Measurements from ENCODE around the gene GDAP1L1. TPM values are rescaled to one million over a fixed set of nuclear protein-coding genes. Genes with fewer than 3 reads are reported as not detected.

GDAP1L1 gene
- total and polyA plus RNA-seq, 2 of the 4 experiments (the other 2 are of a cell fraction) = not detected

GRCh38 chr20:44204156-44204831 lies 42.8 kb upstream of the GDAP1L1 start:
- no peak overlapping the region for H3K9ac ChIP-seq (ENCODE audit: low read depth, low read length)
- peak; percentile 99 for TF ChIP-seq NFE2L2 (IDR thresholded peaks at IDR 0.05; ENCODE audit: low read depth, low read length)
- no peak for TF ChIP-seq RCOR1 (IDR thresholded peaks at IDR 0.05; ENCODE audit: insufficient replicate concordance, low read length)
- TF ChIP-seq RFX5 (IDR thresholded peaks at IDR 0.05; ENCODE audit: low read depth, low read length) = no peak
- no peak for TF ChIP-seq POLR2A (IDR thresholded peaks at IDR 0.05; ENCODE audit: low read depth, low read length)
- no peak for TF ChIP-seq SMC3 (IDR thresholded peaks at IDR 0.05; ENCODE audit: low read depth, low read length)
- TF ChIP-seq FOS (IDR thresholded peaks at IDR 0.05; ENCODE audit: low read depth, low read length) = peak; percentile 99
- TF ChIP-seq BHLHE40 (IDR thresholded peaks at IDR 0.05; ENCODE audit: low read depth, low read length) = peak; percentile 61; the same call in 1 of the 2 replicates
- TF ChIP-seq MAFK (IDR thresholded peaks at IDR 0.05; ENCODE audit: low read depth, low read length) = peak; percentile 88
- TF ChIP-seq CEBPB (IDR thresholded peaks at IDR 0.05; ENCODE audit: low read depth, low read length) = no peak
- TF ChIP-seq MAZ (IDR thresholded peaks at IDR 0.05; ENCODE audit: borderline replicate concordance, low read depth, low read length) = no peak
- no peak for TF ChIP-seq CHD1 (IDR thresholded peaks at IDR 0.05; ENCODE audit: low read depth, low read length)
- TF ChIP-seq MXI1 (IDR thresholded peaks at IDR 0.05; ENCODE audit: borderline replicate concordance, low read depth, low read length) = no peak
- no peak for TF ChIP-seq ELK1 (IDR thresholded peaks at IDR 0.05; ENCODE audit: borderline replicate concordance, low read depth, low read length)
- TF ChIP-seq CTCF (conservative IDR thresholded peaks at IDR 0.05; ENCODE audit: low read depth, low read length) = no peak
- no peak for TF ChIP-seq USF2 (IDR thresholded peaks at IDR 0.05; ENCODE audit: low read depth, low read length)

More at GRCh38 chr20:44204156-44204831, 42.8 kb upstream of the GDAP1L1 start:
- Histone ChIP-seq H2BK15ac (ENCODE audit: low read depth, low read length) (peak overlapping the region; percentile 100), H2BK20ac (ENCODE audit: low read depth, low read length) (peak overlapping the region; percentile 99), H3K9me1 (ENCODE audit: insufficient read depth, low read length) (peaks cover 28% of the 10 kb centered on the region), H3K18ac (ENCODE audit: low read depth, low read length) (peak overlapping the region; percentile 100), H4K8ac (ENCODE audit: low read depth in 2 of 2, low read length in 2 of 2) (peak overlapping the region; percentile 92 to 93), H3K4me1 (ENCODE audit: control insufficient read depth, insufficient read depth, low read length) (peaks cover 19% of the 10 kb centered on the region), H3K56ac (ENCODE audit: extremely low read depth, insufficient read depth, low read length) (peak overlapping the region; percentile 93), H2AK9ac (replicated peaks; ENCODE audit: low read depth, low read length, poor library complexity) (peak overlapping the region; percentile 93), H3K36me3 (ENCODE audit: control insufficient read depth, insufficient read depth, low read length) (peaks cover 28% of the 10 kb centered on the region), H2AK5ac (ENCODE audit: low read depth, low read length) (peak overlapping the region; percentile 100), H3K14ac (replicated peaks; ENCODE audit: low read depth, low read length) (peak overlapping the region; percentile 97), H3K27ac (ENCODE audit: insufficient read depth, low read length) (peak overlapping the region; percentile 100), H3K4me2 (ENCODE audit: low read depth, low read length) (peak overlapping the region; percentile 96), H3K79me1 (ENCODE audit: low read depth in 1 of 2, low read length in 2 of 2) (peaks cover 19 to 75% of the 10 kb centered on the region in 2 experiments), H4K91ac (ENCODE audit: insufficient read depth, low read depth, low read length) (peak overlapping the region; percentile 99), H2BK120ac (ENCODE audit: low read depth, low read length) (peak overlapping the region; percentile 99), H3K23ac (ENCODE audit: low read depth, low read length) (peak overlapping the region; percentile 97), H2AFZ (replicated peaks; ENCODE audit: low read length, poor library complexity) (no peak overlapping the region), H2BK5ac (ENCODE audit: low read depth, low read length, poor library complexity, severe bottlenecking) (peak overlapping the region; percentile 100), H3K4me3 (ENCODE audit: insufficient read depth, low read depth, low read length) (no peak overlapping the region), H4K5ac (ENCODE audit: low read depth, low read length) (peak overlapping the region; percentile 99), H3K4ac (ENCODE audit: low read depth, low read length) (peak overlapping the region; percentile 100), H3K9me3 (ENCODE audit: control insufficient read depth, insufficient read depth, low read length) (no peaks in the 10 kb centered on the region), H3K27me3 (ENCODE audit: control insufficient read depth, insufficient read depth, low read length) (no peaks in the 10 kb centered on the region), H4K20me1 (ENCODE audit: insufficient read depth, low read length) (peaks cover 17% of the 10 kb centered on the region)
- WGBS, 2 experiments (ENCODE audit: extremely low coverage in 2 of 2, insufficient read length in 1 of 2) = no CpG with 5 or more reads among the region's 4 CpGs
- dilution Hi-C loops (cut with HindIII; ENCODE audit: low sequenced_read_pairs, unreplicated experiment) = no loop called here
- BruUV-seq (replicated peaks) = no TSS peak
- ChIA-PET CTCF (interaction anchor here (0.5 to 1.1 kb wide), 2 partner anchors 88 to 303 kb away, joined by 3 to 4 read pairs; no protein-coding TSS in a partner anchor), POLR2A (ENCODE audit: unreplicated experiment) (interaction anchor here (0.6 kb wide), 1 partner anchor 156 kb away, joined by 4 read pairs; no protein-coding TSS in a partner anchor)
- peak; percentile 62 for ATAC-seq (ENCODE audit: low read depth)
- in situ Hi-C loops (cut with MboI; ENCODE audit: low sequenced_read_pairs) = no loop called here
- intact Hi-C loops (cut with micrococcal nuclease) = loop anchor here (10.0 kb wide), 1 partner anchor 749 kb away; the partner anchor contains the start of gene SRSF6
- peak; percentile 96 for DNase-seq
